Measurements from ENCODE around the gene SDR42E2.

DNA sequence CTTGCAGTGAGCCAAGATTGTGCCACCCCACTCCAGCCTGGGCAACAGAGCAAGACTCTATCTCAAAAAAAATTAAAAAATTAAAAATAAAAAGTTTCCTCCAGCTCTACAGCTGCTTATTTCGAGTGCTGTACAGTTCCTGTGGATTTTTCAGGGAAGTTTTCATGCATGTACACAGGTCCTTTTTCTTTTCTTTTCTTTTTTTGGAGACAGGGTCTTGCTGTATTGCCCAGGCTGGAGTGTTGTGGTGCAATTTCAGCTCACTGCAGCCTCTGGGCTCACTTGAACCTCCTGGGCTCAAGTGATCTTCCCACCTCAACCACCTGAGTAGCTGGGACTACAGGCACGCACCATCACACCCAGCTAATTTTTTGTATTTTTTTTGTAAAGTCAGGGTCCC lies 59.7 kb downstream of the SDR42E2 start:
- TF ChIP-seq CTCF (IDR thresholded peaks at IDR 0.05; ENCODE audit: low read depth, low read length, poor library complexity, severe bottlenecking) (no peak), EZH2phosphoT487 (IDR thresholded peaks at IDR 0.05; ENCODE audit: borderline replicate concordance, low read length) (no peak)

Measured in DOHH2 (cell line).